Upper lobe of left lung (tissue), 6 donors: ENCODE results near the gene CYP4F2. TPM values are rescaled to one million over a fixed set of nuclear protein-coding genes. Genes with fewer than 3 reads are reported as not detected.
"Not testable (repeated sequence)": the region's sequence is repeated elsewhere in the genome, so short reads cannot be mapped to it uniquely, and the experiment has no call there.

Experiments used
- ATAC-seq, 2 donors: fragments of 200-7000 bp; cut with Tn5 transposase; one replicate each; pipeline ENCODE4 v1.9.1; 2022; ENCODE audit warnings: mild to moderate bottlenecking in 2 of 2, moderate library complexity in 2 of 2; ENCODE audit not compliant: low FRiP score in 2 of 2
- DNase-seq, 2 donors: peaks; one replicate each; pipeline ENCODE4 v3.0.0-alpha.2; 2019 to 2020
- H3K27ac ChIP-seq, 4 donors: fragments of 200-600 bp; sonication (generic); one replicate each; pipeline ENCODE4 v1.5.1; 2016 to 2019
- H3K27me3 ChIP-seq, 4 donors: fragments of 200-600 bp; sonication (generic); one replicate each; pipeline ENCODE4 v1.5.1; 2017 to 2019
- H3K36me3 ChIP-seq, 4 donors: fragments of 200-600 bp; sonication (generic); one replicate each; pipeline ENCODE4 v1.5.1; 2016 to 2019
- H3K4me1 ChIP-seq, 4 donors: fragments of 200-600 bp; sonication (generic); one replicate each; pipeline ENCODE4 v1.5.1; 2018 to 2019
- H3K4me3 ChIP-seq, 4 donors: fragments of 200-600 bp; sonication (generic); one replicate each; pipeline ENCODE4 v1.5.1; 2017 to 2019; ENCODE audit warnings: mild to moderate bottlenecking in 2 of 4, moderate library complexity in 1 of 4
- H3K9me3 ChIP-seq, 4 donors: fragments of 200-600 bp; sonication (generic); one replicate each; pipeline ENCODE4 v1.5.1; 2018 to 2019
- CTCF ChIP-seq, 6 experiments: fragments of 450-650 bp in 4 of 6; fragments of 200-600 bp in 2 of 6; sonication (generic) in 2 of 6; IDR thresholded peaks; one replicate each; pipeline ENCODE4 v1.5.1; 2016 to 2019; ENCODE audit warnings: antibody characterized with exemption in 6 of 6
- EP300 ChIP-seq, 4 donors: sonication (generic); formaldehyde crosslinking; IDR thresholded peaks; one replicate each; pipeline ENCODE4 v1.5.1; 2017; ENCODE audit warnings: antibody characterized with exemption in 4 of 4, control low read depth in 2 of 4
- POLR2A ChIP-seq, 4 donors: fragments of 450-650 bp; IDR thresholded peaks; one replicate each; pipeline ENCODE4 v1.5.1; 2016 to 2017; ENCODE audit warnings: antibody characterized with exemption in 4 of 4, mild to moderate bottlenecking in 2 of 4
- POLR2AphosphoS5 ChIP-seq, 2 donors: sonication (generic); formaldehyde crosslinking; IDR thresholded peaks; one replicate each; pipeline ENCODE4 v1.5.1; 2017; ENCODE audit warnings: antibody characterized with exemption in 2 of 2
- WGBS, 2 donors: methylation state at CpG; one replicate each; pipeline ENCODE4 v1.1.5; 2017 to 2018; 5-methylcytosine and 5-hydroxymethylcytosine counted together
- total RNA-seq, 6 donors: library from RNA; depleted of rRNA in 4 of 6; stranded (reverse); fragments of >200 nt in 4 of 6; gene quantifications; one replicate each; pipeline versions ENCODE4 v1.1.0 to v1.2.1, GENCODE V29; 2016 to 2021
- donor health status: DM: no; HTN: no; CAD: no; lungs with moderate emphysema.
- donor health status: DM: no; HTN: yes; CAD: no; lungs with severe emphysema.

CYP4F2 gene
- total RNA-seq, 6 donors from 2014 or later: 0.23 to 0.40 TPM; not detected in 4

GRCh38 chr19:15843894-15844222, 54.0 kb downstream of the CYP4F2 start:
- peak in 1 of 4 donors; percentile 2 for TF ChIP-seq EP300 (IDR thresholded peaks at IDR 0.05)
- not testable (repeated sequence) for H3K27me3 ChIP-seq, H3K36me3 ChIP-seq, H3K4me3 ChIP-seq, H3K9me3 ChIP-seq
- 44 to 54% methylated on average over 4 to 8 of the region's 8 CpGs for WGBS, 2 donors
- DNase-seq (peak in 1 of 2 donors; percentile 79), ATAC-seq (peak in 1 of 2 donors; percentile 34)
- Histone ChIP-seq H3K27ac (peak overlapping the region in 1 of 4 donors; percentile 46), H3K4me1 (peaks cover 0 to 11% (median 0%) of the 10 kb centered on the region in 4 donors)

- DNase-seq (no peak), ATAC-seq (no peak)
- Histone ChIP-seq H3K27me3 (no peaks in the 10 kb centered on the region), H3K4me1 (peaks cover 0 to 11% (median 0%) of the 10 kb centered on the region in 4 donors), H3K27ac (peak overlapping the region in 1 of 4 donors; percentile 46), H3K9me3 (no peaks in the 10 kb centered on the region), H3K36me3 (no peaks in the 10 kb centered on the region), H3K4me3 (no peak overlapping the region)
- WGBS, 2 donors: 39 to 55% methylated on average over 5 of the region's 5 CpGs
- TF ChIP-seq CTCF (IDR thresholded peaks at IDR 0.05) (no peak), POLR2A (IDR thresholded peaks at IDR 0.05) (no peak), EP300 (IDR thresholded peaks at IDR 0.05) (no peak), POLR2AphosphoS5 (IDR thresholded peaks at IDR 0.05) (no peak)
These were observed 54.5 kb downstream of the CYP4F2 start for GRCh38 chr19:15843203-15843893.

GRCh38 chr19:15841875-15842569, 55.9 kb downstream of the CYP4F2 start:
- H3K27me3 ChIP-seq: no peaks in the 10 kb centered on the region
- no peak overlapping the region for H3K4me3 ChIP-seq
- H3K36me3 ChIP-seq: no peaks in the 10 kb centered on the region
- ATAC-seq (no peak), DNase-seq (no peak)
- H3K4me1 ChIP-seq: peaks cover 0 to 15% (median 6%) of the 10 kb centered on the region in 4 donors
- no peaks in the 10 kb centered on the region for H3K9me3 ChIP-seq
- WGBS, 2 donors: 67 to 68% methylated on average over 8 to 10 of the region's 11 CpGs
- TF ChIP-seq POLR2A (IDR thresholded peaks at IDR 0.05) (no peak), CTCF (IDR thresholded peaks at IDR 0.05) (peak in 1 of 6 experiments; percentile 5)
- no peak overlapping the region for H3K27ac ChIP-seq

- 69 to 70% methylated on average over 2 of the region's 2 CpGs for WGBS, 2 donors
- Histone ChIP-seq H3K27ac (no peak overlapping the region), H3K4me3 (no peak overlapping the region), H3K4me1 (peaks cover 5 to 17% (median 7%) of the 10 kb centered on the region in 4 donors), H3K27me3 (no peaks in the 10 kb centered on the region), H3K9me3 (no peaks in the 10 kb centered on the region), H3K36me3 (no peaks in the 10 kb centered on the region)
- TF ChIP-seq POLR2A (IDR thresholded peaks at IDR 0.05): no peak
- no peak for TF ChIP-seq CTCF (IDR thresholded peaks at IDR 0.05)
- no peak for TF ChIP-seq EP300 (IDR thresholded peaks at IDR 0.05)
- no peak for TF ChIP-seq POLR2AphosphoS5 (IDR thresholded peaks at IDR 0.05)
- DNase-seq (no peak), ATAC-seq (no peak)
These were observed 57.0 kb downstream of the CYP4F2 start for GRCh38 chr19:15840833-15841232.

GRCh38 chr19:15839888-15840287, 58.0 kb downstream of the CYP4F2 start:
- 66 to 79% methylated on average over 4 of the region's 4 CpGs for WGBS, 2 donors
- H3K4me3 ChIP-seq: not testable (repeated sequence)

More at GRCh38 chr19:15839888-15840287, 58.0 kb downstream of the CYP4F2 start:
- H3K36me3 ChIP-seq, H3K9me3 ChIP-seq, ATAC-seq, H3K27ac ChIP-seq, H3K27me3 ChIP-seq, DNase-seq: not testable (repeated sequence)
- peaks cover 8 to 21% (median 9%) of the 10 kb centered on the region in 4 donors for H3K4me1 ChIP-seq
